Activated T-cell treated with anti-CD3 and anti-CD28 coated beads, Interleukin-2, amount 50 U/mL, for 24 hours (primary cell): ENCODE measurements around the gene CTBS.

ENCODE experiments used
- DNase-seq: peaks from one replicate; pipeline ENCODE4 v3.0.0-alpha.2; 2020
- H3K27ac Mint-ChIP-seq: 2 replicates; pipeline ENCODE4 v1.8.0; 2020; ENCODE audit warnings: mild to moderate bottlenecking, mixed read lengths
- H3K27me3 Mint-ChIP-seq: 2 replicates; pipeline ENCODE4 v1.8.0; 2020; ENCODE audit warnings: mixed read lengths
- H3K36me3 Mint-ChIP-seq: 2 replicates; pipeline ENCODE4 v1.8.0; 2020; ENCODE audit warnings: low read depth, mixed read lengths
- H3K4me1 Mint-ChIP-seq: 2 replicates; pipeline ENCODE4 v1.8.0; 2020; ENCODE audit warnings: low read depth, mixed read lengths
- H3K4me3 Mint-ChIP-seq: 2 replicates; pipeline ENCODE4 v1.8.0; 2020; ENCODE audit warnings: mild to moderate bottlenecking, moderate library complexity, mixed read lengths
- H3K9me3 Mint-ChIP-seq: 2 replicates; pipeline ENCODE4 v1.8.0; 2020; ENCODE audit warnings: mixed read lengths

The CTBS gene

GRCh38 chr1:84506002-84506728, 68.1 kb downstream of the CTBS start, which contains the start of the genes GNG5 and SPATA1:
GNG5 (minus strand) TSS chr1:84506581; CDS start chr1:84506091, 490 bp downstream.
SPATA1 (plus strand) TSS chr1:84506386; CDS start chr1:84516360, 9,974 bp downstream.
- H3K4me1 Mint-ChIP-seq, result peaks cover 39% of the 10 kb centered on the region
- H3K9me3 Mint-ChIP-seq, result peaks cover 11% of the 10 kb centered on the region
- H3K27me3 Mint-ChIP-seq, result no peaks in the 10 kb centered on the region
- peak within 1 kb of the TSS; percentile 99 for H3K27ac Mint-ChIP-seq
- peaks cover 47% of the 10 kb centered on the region for H3K36me3 Mint-ChIP-seq
- DNase-seq, result peak; percentile 98
- peak within 1 kb of the TSS; percentile 97 for H3K4me3 Mint-ChIP-seq

DNA sequence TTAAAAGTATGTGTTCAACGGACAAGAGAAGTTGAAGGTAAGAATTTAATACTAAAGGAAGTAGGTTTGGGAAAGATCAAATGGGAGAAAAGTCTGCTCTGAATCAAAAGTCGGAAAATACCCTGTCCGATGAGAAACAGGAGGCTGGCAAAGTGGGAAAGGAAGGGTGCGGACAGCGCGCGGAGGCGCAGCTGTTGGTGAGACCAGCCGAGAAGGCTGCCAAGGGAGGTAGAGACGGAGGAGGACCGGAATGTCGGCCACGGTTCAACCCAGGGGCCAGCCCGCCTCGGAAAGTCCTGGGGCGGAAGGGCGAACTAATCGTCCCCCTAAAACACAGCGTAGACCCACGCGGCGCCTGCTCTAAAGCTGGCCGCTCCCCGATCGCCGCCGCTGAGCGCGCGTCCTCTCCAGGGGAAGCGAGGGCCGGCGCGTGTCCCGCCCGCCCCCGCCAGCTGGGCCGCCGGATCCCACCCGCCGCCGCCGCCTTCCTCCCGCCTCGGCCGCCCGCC, 68.7 kb downstream of the CTBS start:
- peaks cover 45% of the 10 kb centered on the region for H3K4me1 Mint-ChIP-seq
- peaks cover 11% of the 10 kb centered on the region for H3K9me3 Mint-ChIP-seq
- H3K27ac Mint-ChIP-seq, result peak overlapping the region; percentile 99
- no peak for DNase-seq
- no peaks in the 10 kb centered on the region for H3K27me3 Mint-ChIP-seq
- peak overlapping the region; percentile 97 for H3K4me3 Mint-ChIP-seq
- peaks cover 53% of the 10 kb centered on the region for H3K36me3 Mint-ChIP-seq

GRCh38 chr1:84504580-84505492, 69.4 kb downstream of the CTBS start:
- H3K36me3 Mint-ChIP-seq, result peaks cover 60% of the 10 kb centered on the region
- peaks cover 52% of the 10 kb centered on the region for H3K4me1 Mint-ChIP-seq
- no peaks in the 10 kb centered on the region for H3K27me3 Mint-ChIP-seq
- H3K4me3 Mint-ChIP-seq, result peak overlapping the region; percentile 97
- DNase-seq, result no peak
- peaks cover 8% of the 10 kb centered on the region for H3K9me3 Mint-ChIP-seq
- peak overlapping the region; percentile 97 for H3K27ac Mint-ChIP-seq

DNA sequence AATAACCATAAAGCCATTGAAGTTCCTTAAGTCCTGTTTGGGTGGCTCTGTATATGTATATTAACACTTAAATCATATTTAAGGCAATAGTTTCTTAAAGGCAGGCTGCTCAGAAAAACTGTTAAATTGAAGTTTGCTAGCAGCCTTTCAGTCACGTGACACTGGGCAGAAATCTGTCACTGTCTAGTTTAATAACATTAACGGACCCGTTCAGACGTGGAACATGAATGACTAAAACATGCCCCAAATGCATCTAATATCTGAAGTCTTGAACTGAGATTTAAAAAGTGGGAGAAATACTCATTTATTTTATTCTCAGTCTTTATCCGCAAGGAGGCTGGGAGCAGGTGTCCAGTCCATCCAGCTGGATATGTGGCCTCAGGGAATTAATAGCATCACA, 71.3 kb downstream of the CTBS start:
- Mint-ChIP-seq H3K4me1 (peaks cover 57% of the 10 kb centered on the region), H3K27ac (no peak overlapping the region), H3K27me3 (no peaks in the 10 kb centered on the region), H3K4me3 (peak overlapping the region; percentile 97), H3K36me3 (peaks cover 78% of the 10 kb centered on the region), H3K9me3 (no peaks in the 10 kb centered on the region)
- DNase-seq, result no peak
